VCaP (cell line): Measurements from ENCODE around the gene PCDHB9.
"Not testable (repeated sequence)": the region's sequence is repeated elsewhere in the genome, so short reads cannot be mapped to it uniquely, and the experiment has no call there.

ENCODE experiments used
- H3K27ac ChIP-seq: fragments of 450-650 bp; 2 replicates; pipeline ENCODE4 v1.5.1; 2017
- CTCF ChIP-seq: fragments of 450-650 bp; conservative IDR thresholded peaks from 2 replicates; pipeline ENCODE4 v1.5.1; 2017; ENCODE audit warnings: mild to moderate bottlenecking, moderate library complexity

Gene PCDHB9

GRCh38 chr5:141172381-141173204, 14.4 kb upstream of the PCDHB9 start, which contains the start of gene PCDHB7:
Gene PCDHB7 (plus strand): TSS chr5:141172644. CDS start chr5:141172836, 192 bp downstream.
- H3K27ac ChIP-seq, result no peak within 1 kb of the TSS
- TF ChIP-seq CTCF, result peak; percentile 80

- not testable (repeated sequence) for H3K27ac ChIP-seq
Measured at GRCh38 chr5:141174291-141175104, 12.5 kb upstream of the PCDHB9 start.

GRCh38 chr5:141175933-141176332, 11.0 kb upstream of the PCDHB9 start:
- no peak for TF ChIP-seq CTCF
- H3K27ac ChIP-seq, result no peak overlapping the region

- peak; percentile 96 for TF ChIP-seq CTCF
- H3K27ac ChIP-seq, result not testable (repeated sequence)
Measured at GRCh38 chr5:141177577-141178191, 9.3 kb upstream of the PCDHB9 start, which contains the start of gene PCDHB8. Gene PCDHB8 (plus strand): TSS chr5:141177790. CDS start chr5:141178035, 245 bp downstream.

- H3K27ac ChIP-seq, result not testable (repeated sequence)
Measured at GRCh38 chr5:141179371-141179770, 7.6 kb upstream of the PCDHB9 start.

- H3K27ac ChIP-seq, result not testable (repeated sequence)
Measured at GRCh38 chr5:141179876-141180275, 7.1 kb upstream of the PCDHB9 start.

GRCh38 chr5:141180313-141180712, 6.6 kb upstream of the PCDHB9 start:
- H3K27ac ChIP-seq, result no peak overlapping the region
- TF ChIP-seq CTCF, result no peak

GRCh38 chr5:141182248-141182647, 4.7 kb upstream of the PCDHB9 start, which contains the start of gene PCDHB16:
Gene PCDHB16 (plus strand): TSS chr5:141182387. CDS start chr5:141182560, 173 bp downstream.
- H3K27ac ChIP-seq, result no peak within 1 kb of the TSS
- peak; percentile 74 for TF ChIP-seq CTCF

- H3K27ac ChIP-seq, result not testable (repeated sequence)
Measured at GRCh38 chr5:141184117-141184855, 2.7 kb upstream of the PCDHB9 start.

GRCh38 chr5:141188682-141189081, 1.7 kb downstream of the PCDHB9 start:
- H3K27ac ChIP-seq, result not testable (repeated sequence)

- not testable (repeated sequence) for H3K27ac ChIP-seq
Measured at GRCh38 chr5:141189131-141189530, 2.2 kb downstream of the PCDHB9 start.
